LNCaP clone FGC (cell line): Measurements from ENCODE around the gene ZHX3.

Source experiments
- DNase-seq: peaks from one replicate; pipeline ENCODE4 v3.0.0-alpha.2; 2011; ENCODE audit warnings: low read depth
- H3K4me3 ChIP-seq: 2 replicates; pipeline ENCODE4 v1.5.1; 2011; ENCODE audit warnings: mild to moderate bottlenecking, low read depth, low read length, control low read depth
- TF ChIP-seq, protein P1 (sequence below): IDR thresholded peaks from 2 replicates; pipeline ENCODE4 v1.5.1; 2012; ENCODE audit warnings: mild to moderate bottlenecking; ENCODE audit not compliant: control insufficient read depth, insufficient read depth; ENCODE audit errors: extremely low read depth

The ZHX3 gene

DNA sequence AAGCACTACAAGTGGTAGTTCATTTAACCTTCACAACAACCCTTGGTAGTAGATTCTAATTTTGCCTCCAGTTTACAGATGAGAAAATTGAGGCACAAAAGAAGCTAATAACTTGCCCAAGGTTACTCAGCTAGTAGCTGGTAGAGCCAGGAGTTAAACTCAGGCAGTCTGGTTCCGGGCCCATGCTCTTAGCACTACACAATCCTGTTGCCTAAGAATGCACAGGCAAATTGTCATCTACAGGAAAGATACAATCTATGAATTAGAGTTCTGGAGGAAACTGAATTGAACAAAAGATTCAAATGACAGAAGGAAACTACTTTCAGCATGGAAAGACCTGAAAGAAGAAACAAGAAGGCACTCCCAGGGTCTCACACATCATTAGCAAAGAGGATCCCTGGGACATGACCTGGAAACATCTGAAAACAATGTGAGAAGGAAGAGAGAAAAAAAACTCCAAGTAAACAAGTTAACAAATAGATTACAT lies 56.8 kb downstream of the ZHX3 start:
- DNase-seq: no peak
- TF ChIP-seq, protein P1, sequence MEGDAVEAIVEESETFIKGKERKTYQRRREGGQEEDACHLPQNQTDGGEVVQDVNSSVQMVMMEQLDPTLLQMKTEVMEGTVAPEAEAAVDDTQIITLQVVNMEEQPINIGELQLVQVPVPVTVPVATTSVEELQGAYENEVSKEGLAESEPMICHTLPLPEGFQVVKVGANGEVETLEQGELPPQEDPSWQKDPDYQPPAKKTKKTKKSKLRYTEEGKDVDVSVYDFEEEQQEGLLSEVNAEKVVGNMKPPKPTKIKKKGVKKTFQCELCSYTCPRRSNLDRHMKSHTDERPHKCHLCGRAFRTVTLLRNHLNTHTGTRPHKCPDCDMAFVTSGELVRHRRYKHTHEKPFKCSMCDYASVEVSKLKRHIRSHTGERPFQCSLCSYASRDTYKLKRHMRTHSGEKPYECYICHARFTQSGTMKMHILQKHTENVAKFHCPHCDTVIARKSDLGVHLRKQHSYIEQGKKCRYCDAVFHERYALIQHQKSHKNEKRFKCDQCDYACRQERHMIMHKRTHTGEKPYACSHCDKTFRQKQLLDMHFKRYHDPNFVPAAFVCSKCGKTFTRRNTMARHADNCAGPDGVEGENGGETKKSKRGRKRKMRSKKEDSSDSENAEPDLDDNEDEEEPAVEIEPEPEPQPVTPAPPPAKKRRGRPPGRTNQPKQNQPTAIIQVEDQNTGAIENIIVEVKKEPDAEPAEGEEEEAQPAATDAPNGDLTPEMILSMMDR: no peak
- no peak overlapping the region for H3K4me3 ChIP-seq

- TF ChIP-seq, protein P1: no peak
- no peak overlapping the region for H3K4me3 ChIP-seq
- no peak for DNase-seq
Observed at GRCh38 chr20:41259309-41259708, 58.2 kb downstream of the ZHX3 start.

DNA sequence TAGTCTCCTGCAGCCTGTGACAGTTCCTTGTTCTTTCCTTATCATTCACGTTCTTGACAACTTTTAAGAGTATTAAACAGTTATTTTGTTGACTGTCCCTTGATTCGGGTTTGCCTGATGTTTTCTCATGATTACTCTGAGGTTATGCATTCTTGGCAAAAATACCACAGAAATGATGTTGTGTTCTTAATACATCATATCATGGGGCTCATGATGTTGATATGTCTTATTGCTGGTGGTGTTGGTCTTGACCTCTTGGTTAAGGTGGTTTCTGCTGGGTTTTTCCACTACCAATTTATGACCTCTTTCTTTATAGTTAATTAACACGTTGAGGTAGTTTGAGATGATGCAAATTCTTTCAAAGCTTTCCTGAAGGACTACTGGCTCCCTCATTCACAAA lies 59.1 kb downstream of the ZHX3 start:
- no peak for DNase-seq
- H3K4me3 ChIP-seq: no peak overlapping the region
- TF ChIP-seq, protein P1: no peak

DNA sequence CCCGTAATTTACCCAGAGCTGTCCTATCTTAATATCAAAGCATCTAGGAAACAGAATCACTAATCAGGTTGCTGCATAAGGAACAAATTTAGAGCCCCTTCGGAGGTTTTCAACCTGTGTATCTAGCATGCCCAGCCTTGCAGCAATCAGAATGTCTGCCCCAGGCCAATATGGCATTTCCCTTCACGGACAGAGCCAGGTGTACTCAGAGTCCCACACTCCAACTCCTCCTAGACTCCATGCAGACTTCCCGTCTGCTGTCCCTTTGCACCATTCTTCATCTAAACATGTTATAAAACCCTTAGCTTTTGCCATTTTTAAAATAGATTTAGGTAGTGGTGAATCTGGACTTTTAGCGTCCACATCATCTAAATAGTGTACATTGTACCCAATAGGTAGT lies 61.0 kb downstream of the ZHX3 start:
- H3K4me3 ChIP-seq: no peak overlapping the region
- TF ChIP-seq, protein P1: no peak
- no peak for DNase-seq

DNA sequence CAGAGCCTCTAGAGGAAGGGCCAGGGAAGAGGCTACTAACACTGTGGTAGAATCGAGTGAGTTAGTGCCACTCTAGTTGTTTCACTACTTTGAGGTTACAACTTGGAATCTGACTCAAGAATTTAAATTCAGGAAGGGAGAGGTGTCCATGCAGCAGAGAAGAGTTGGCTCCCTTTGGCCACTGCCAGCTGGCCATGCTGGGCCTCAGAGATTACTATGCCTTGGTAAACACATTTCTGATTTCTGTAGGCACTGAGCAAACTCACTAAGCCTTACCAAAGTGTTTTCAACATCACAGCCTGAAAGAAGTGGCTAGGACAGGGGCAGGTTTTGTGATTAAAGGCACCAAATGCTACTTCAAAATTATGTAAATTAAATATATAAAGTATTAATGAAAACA lies 61.9 kb downstream of the ZHX3 start:
- DNase-seq: no peak
- TF ChIP-seq, protein P1: no peak
- H3K4me3 ChIP-seq: no peak overlapping the region

DNA sequence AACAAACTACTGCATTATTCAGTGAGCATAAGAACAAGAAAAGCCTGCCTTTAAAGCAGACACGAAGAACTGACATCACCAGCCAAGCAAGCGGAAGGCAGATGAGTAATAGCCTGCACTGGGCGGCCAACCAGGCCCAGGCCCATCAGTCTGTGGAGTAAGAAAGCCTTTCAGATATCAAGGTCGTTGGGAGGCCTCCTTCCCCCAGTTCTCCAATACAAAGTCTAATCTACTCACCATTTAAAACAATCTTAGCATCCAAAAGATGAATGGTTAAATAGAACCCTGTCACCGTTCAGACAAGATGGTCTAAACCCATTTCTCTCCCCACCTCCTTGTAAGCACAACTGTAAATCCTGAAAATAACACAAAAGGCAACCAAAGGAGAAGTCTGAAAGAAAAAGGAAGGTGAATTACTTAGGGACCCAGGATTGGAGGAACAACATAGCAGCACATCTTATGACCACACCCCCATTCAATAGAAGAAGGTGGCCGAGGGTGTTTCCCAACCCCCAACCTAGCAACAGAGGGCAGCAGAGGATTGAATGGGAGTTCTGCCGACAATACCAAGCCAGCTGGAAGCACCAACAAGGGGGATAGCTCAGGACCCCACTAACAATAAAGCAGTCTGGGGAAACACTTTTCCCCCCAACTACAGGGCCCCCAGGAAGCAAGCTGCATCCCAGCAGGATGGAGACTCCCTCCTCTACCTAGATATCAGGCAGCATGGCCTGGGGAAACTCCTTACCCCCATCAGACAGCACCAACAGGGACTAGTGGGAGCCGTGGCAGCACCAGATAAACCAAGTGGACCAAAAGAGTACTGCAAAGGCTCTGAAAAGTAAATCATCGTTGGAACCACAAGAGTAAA lies 67.9 kb downstream of the ZHX3 start:
- H3K4me3 ChIP-seq: no peak overlapping the region
- DNase-seq: peak; percentile 33
- TF ChIP-seq, protein P1: no peak
